Body of pancreas (tissue), 4 donors: ENCODE results near the gene SLC12A7. TPM values are rescaled to one million over a fixed set of nuclear protein-coding genes. Genes with fewer than 3 reads are reported as not detected.

ENCODE experiments used
- ATAC-seq: fragments of 150-250 bp; one replicate; pipeline ENCODE4 v1.9.1; 2016
- DNase-seq, 4 donors: peaks; one replicate each; pipeline ENCODE4 v3.0.0-alpha.2; 2019
- H3K27ac ChIP-seq, 4 donors: fragments of 200-600 bp; sonication (generic); 1 replicate in 3 of 4; 2 replicates in 1 of 4; pipeline versions ENCODE4 v1.5.1 to v1.6.1; 2016 to 2019; ENCODE audit warnings: mild to moderate bottlenecking in 1 of 4, mixed read lengths in 1 of 4, moderate library complexity in 1 of 4
- H3K27me3 ChIP-seq, 2 donors: fragments of 200-600 bp; sonication (generic); one replicate each; pipeline ENCODE4 v1.6.0; 2016; ENCODE audit warnings: mild to moderate bottlenecking in 1 of 2
- H3K36me3 ChIP-seq, 2 donors: fragments of 200-600 bp; sonication (generic); replicated peaks in 1 of 2; 2 replicates each; pipeline ENCODE4 v1.5.1; 2016; ENCODE audit warnings: low read depth in 2 of 2; ENCODE audit not compliant: insufficient read depth in 1 of 2
- H3K4me1 ChIP-seq: fragments of 200-600 bp; sonication (generic); one replicate; pipeline ENCODE4 v1.6.0; 2016
- H3K4me3 ChIP-seq, 2 donors: fragments of 200-600 bp; sonication (generic); 1 replicate in 1 of 2; 2 replicates in 1 of 2; pipeline ENCODE4 v1.5.1; 2016 to 2019
- H3K9me3 ChIP-seq, 3 donors: fragments of 200-600 bp; sonication (generic); 1 replicate in 2 of 3; 2 replicates in 1 of 3; pipeline ENCODE4 v1.5.1; 2016
- CTCF ChIP-seq, 7 experiments: fragments of 450-650 bp in 4 of 7; fragments of 200-600 bp in 3 of 7; sonication (generic) in 3 of 7; IDR thresholded peaks; one replicate each; pipeline ENCODE4 v1.5.1; 2016 to 2019; ENCODE audit warnings: antibody characterized with exemption in 7 of 7
- POLR2A ChIP-seq, 3 donors: fragments of 450-650 bp; IDR thresholded peaks; one replicate each; pipeline ENCODE4 v1.6.1; 2016; ENCODE audit warnings: antibody characterized with exemption in 3 of 3, mild to moderate bottlenecking in 2 of 3
- WGBS, 2 donors: methylation state at CpG; one replicate each; pipeline ENCODE4 v1.1.5; 2017; 5-methylcytosine and 5-hydroxymethylcytosine counted together
- intact Hi-C: fragments of 100-400 bp; cut with DNase I; formaldehyde crosslinking; loops from one replicate; pipeline ENCODE4 v1.15.1; 2023
- total RNA-seq, 2 donors: library from RNA; depleted of rRNA; stranded (reverse); fragments of >200 nt; gene quantifications; one replicate each; pipeline ENCODE4 v1.1.0, GENCODE V29; 2016

SLC12A7 gene
- total RNA-seq, 2 donors from 2014 or later, result 35.5 to 42.8 TPM

GRCh38 chr5:1065143-1065750, 46.6 kb downstream of the SLC12A7 start:
- Histone ChIP-seq H3K9me3 (no peaks in the 10 kb centered on the region), H3K36me3 (peaks cover 5 to 24% of the 10 kb centered on the region in 2 donors), H3K4me1 (no peaks in the 10 kb centered on the region), H3K4me3 (no peak overlapping the region), H3K27me3 (no peaks in the 10 kb centered on the region), H3K27ac (no peak overlapping the region)
- WGBS, 2 donors, result 87 to 96% methylated on average over 7 to 26 of the region's 26 CpGs
- DNase-seq (no peak), ATAC-seq (no peak)
- TF ChIP-seq CTCF (IDR thresholded peaks at IDR 0.05) (no peak), POLR2A (IDR thresholded peaks at IDR 0.05) (no peak)
- intact Hi-C loops, result no loop called here

GRCh38 chr5:1064383-1065142, 47.3 kb downstream of the SLC12A7 start:
- Histone ChIP-seq H3K9me3 (no peaks in the 10 kb centered on the region), H3K27ac (no peak overlapping the region), H3K4me1 (no peaks in the 10 kb centered on the region), H3K36me3 (peaks cover 9 to 29% of the 10 kb centered on the region in 2 donors), H3K4me3 (no peak overlapping the region), H3K27me3 (no peaks in the 10 kb centered on the region)
- DNase-seq, result no peak
- WGBS, 2 donors, result 83 to 91% methylated on average over 48 of the region's 49 CpGs
- no peak for TF ChIP-seq POLR2A (IDR thresholded peaks at IDR 0.05)
- no peak for TF ChIP-seq CTCF (IDR thresholded peaks at IDR 0.05)
- intact Hi-C loops, result no loop called here
- ATAC-seq, result no peak

- TF ChIP-seq CTCF (IDR thresholded peaks at IDR 0.05) (no peak), POLR2A (IDR thresholded peaks at IDR 0.05) (no peak)
- H3K4me1 ChIP-seq, result no peaks in the 10 kb centered on the region
- DNase-seq, result no peak
- no peaks in the 10 kb centered on the region for H3K9me3 ChIP-seq
- no peaks in the 10 kb centered on the region for H3K27me3 ChIP-seq
- intact Hi-C loops, result no loop called here
- H3K36me3 ChIP-seq, result peaks cover 9 to 33% of the 10 kb centered on the region in 2 donors
- no peak overlapping the region for H3K4me3 ChIP-seq
- H3K27ac ChIP-seq, result no peak overlapping the region
- WGBS, 2 donors, result 91 to 94% methylated on average over 44 to 51 of the region's 56 CpGs
- ATAC-seq, result no peak
These were observed 48.0 kb downstream of the SLC12A7 start for GRCh38 chr5:1063661-1064382.

- 94 to 95% methylated on average over 10 to 28 of the region's 36 CpGs for WGBS, 2 donors
- ATAC-seq (no peak), DNase-seq (no peak)
- H3K4me3 ChIP-seq, result no peak overlapping the region
- peaks cover 9 to 36% of the 10 kb centered on the region in 2 donors for H3K36me3 ChIP-seq
- intact Hi-C loops, result no loop called here
- H3K27ac ChIP-seq, result no peak overlapping the region
- no peaks in the 10 kb centered on the region for H3K9me3 ChIP-seq
- no peak for TF ChIP-seq CTCF (IDR thresholded peaks at IDR 0.05)
- no peak for TF ChIP-seq POLR2A (IDR thresholded peaks at IDR 0.05)
- no peaks in the 10 kb centered on the region for H3K27me3 ChIP-seq
- H3K4me1 ChIP-seq, result no peaks in the 10 kb centered on the region
These were observed 48.9 kb downstream of the SLC12A7 start for GRCh38 chr5:1062761-1063568.
